Measurements from ENCODE around the gene PRKCA.
"Not testable (repeated sequence)": the region's sequence is repeated elsewhere in the genome, so short reads cannot be mapped to it uniquely, and the experiment has no call there.

PRKCA gene

DNA sequence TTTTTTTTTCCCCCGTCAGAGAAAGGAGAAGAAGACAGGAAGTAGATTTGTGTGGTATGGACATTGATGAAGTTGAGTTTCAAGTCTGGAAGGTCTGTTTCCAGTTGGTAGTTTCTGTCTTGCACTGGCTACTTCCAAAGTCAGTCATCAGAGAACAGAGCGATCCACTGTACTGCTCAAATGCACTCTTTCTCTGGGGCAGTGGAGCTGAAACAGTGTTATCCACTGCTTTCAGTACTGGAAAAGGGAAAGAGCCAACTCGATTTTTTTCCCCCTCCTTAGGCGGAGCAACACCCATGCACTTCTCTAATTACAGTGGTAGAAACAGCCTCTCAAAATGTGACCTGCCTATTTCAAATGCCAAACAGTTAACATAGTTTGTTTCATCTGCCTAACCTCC, 7.4 kb downstream of the PRKCA start:
- FAIRE-seq, result no peak
- TF ChIP-seq POLR2A (IDR thresholded peaks at IDR 0.05; ENCODE audit: low read depth, low read length) (no peak), TAF1 (IDR thresholded peaks at IDR 0.05; ENCODE audit: borderline replicate concordance, low read depth, low read length) (no peak), POLR2AphosphoS5 (IDR thresholded peaks at IDR 0.05; ENCODE audit: low read depth, low read length) (no peak)

DNA sequence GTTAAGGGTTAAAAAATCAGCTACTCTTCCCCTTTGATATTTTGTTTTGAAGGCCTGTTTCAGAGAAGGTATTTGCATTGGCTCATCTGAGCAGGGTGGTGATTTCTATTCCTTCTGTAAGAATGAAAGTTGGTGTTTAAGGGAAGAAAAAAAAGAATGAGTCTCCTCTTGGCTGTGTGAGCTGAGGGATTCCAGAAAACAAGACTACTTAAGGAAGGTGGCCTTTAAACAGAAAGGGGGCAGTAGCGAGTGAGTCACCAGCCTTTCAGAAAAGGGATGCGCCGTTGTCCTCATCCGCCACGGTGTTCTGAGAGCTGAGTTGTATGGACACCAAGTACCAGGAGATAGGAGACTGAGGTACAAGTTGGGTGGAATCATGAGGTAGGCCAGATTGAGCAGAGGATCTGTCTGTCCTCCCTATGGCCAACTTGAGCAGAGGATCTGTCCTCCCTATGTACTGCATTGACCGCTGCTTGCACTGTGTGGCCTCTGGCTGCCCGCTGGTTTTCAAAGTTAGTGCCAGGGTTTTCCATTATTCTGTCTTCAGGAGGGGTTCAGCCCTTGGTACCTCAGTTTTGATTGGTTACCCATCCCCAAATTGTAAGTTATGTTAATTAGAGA, 8.2 kb downstream of the PRKCA start:
- DNase-seq (ENCODE audit: insufficient read length) (no peak), FAIRE-seq (no peak)
- no peak for TF ChIP-seq TAF1 (IDR thresholded peaks at IDR 0.05; ENCODE audit: borderline replicate concordance, low read depth, low read length)

More for the DNA sequence above, 7.4 kb downstream of the PRKCA start:
- DNase-seq (ENCODE audit: insufficient read length), result no peak

DNA sequence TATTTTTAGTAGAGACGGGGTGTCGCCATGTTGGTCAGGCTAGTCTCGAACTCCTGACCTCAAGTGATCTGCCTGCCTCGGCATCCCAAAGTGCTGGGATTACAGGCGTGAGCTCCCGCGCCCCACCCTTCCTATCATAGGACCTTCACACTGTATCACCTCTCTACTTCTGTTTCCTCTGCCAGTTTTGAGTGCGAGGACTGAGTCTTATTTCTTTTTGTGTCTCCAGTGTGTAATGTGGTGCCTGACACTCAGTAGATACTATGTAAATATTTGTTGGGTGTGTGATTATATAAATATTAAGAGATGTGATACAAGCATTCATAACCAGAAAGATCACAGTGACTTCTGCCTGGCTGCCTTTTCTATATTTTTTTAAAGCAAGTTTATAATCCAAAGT, 10.5 kb downstream of the PRKCA start:
- TF ChIP-seq POLR2A (IDR thresholded peaks at IDR 0.05; ENCODE audit: low read depth, low read length), result no peak
- no peak for TF ChIP-seq TAF1 (IDR thresholded peaks at IDR 0.05; ENCODE audit: borderline replicate concordance, low read depth, low read length)
- no peak for TF ChIP-seq POLR2AphosphoS5 (IDR thresholded peaks at IDR 0.05; ENCODE audit: low read depth, low read length)
- no peak for FAIRE-seq
- no peak for DNase-seq (ENCODE audit: insufficient read length)

DNA sequence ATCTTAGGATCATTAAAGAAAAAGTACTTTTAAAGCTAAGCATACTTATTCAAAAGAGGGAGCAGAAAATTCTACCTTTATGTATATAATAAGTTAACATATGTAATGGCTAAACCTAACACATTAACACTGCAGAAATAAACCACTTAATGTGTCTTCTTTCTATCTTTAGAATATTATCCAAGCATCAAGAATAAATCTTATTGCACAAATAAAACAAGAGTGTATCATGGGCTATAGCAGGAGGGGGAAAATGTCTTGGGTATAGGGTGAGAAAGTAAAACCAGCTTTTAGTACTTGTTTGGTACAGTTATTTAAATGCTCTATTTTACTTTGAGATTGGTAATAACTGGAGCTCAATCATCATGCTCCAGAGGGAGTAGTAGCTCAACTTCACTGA, 10.9 kb downstream of the PRKCA start:
- no peak for FAIRE-seq

DNA sequence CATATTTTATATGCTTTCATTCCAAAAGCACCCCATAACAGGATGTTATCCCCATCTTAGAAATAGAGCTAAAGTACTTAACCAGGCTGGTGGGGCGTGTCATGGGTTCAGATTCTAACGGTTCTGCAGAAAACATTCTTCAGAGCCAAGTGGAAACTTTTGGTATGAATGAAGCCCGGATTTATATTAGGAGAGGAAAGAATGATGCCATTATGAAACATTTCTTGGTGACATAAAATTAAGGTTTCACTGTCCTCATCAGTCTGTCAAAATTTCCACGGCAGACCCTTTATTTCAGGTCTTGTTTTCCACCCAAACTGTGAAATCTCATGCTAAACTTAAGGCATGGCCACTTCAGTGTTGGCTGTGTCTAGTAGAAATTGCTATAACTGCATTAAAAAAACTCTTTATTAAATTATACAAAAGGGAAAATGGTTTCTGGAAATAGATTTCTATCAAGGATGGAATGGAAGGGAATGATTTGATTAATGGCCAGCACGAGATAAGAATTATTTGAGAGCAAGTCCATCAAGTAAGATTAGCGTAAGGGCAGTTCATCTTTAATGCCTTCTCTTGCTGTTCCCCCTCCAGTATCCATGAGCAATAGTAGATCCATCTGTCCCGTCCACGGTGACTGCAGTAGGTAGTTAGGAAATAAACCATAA, 11.7 kb downstream of the PRKCA start:
- no peak for DNase-seq (ENCODE audit: insufficient read length)
- FAIRE-seq, result no peak
- TF ChIP-seq POLR2A (IDR thresholded peaks at IDR 0.05; ENCODE audit: low read depth, low read length), result no peak
- TF ChIP-seq TAF1 (IDR thresholded peaks at IDR 0.05; ENCODE audit: borderline replicate concordance, low read depth, low read length), result no peak

More for the DNA sequence above, 10.9 kb downstream of the PRKCA start:
- no peak for DNase-seq (ENCODE audit: insufficient read length)
- TF ChIP-seq POLR2AphosphoS5 (IDR thresholded peaks at IDR 0.05; ENCODE audit: low read depth, low read length), result no peak

DNA sequence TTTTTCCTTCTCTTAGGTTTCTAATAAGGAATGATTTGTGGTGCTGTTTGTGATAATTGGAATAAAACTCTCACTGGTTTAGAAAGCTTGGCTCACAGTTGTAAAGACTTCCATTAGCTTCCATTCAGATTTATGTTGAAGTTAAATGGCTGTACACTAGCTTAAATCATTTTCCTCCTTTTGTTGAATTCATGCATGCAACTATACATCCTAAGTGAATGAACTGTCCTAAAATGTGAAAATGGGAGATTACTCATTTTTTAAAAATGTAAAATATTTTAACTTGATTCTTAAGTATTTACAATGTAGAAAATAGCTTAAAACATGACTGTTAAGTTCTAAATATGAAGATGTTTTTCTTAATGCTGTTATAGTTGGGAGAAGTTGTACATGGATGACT, 15.2 kb downstream of the PRKCA start:
- FAIRE-seq (no peak), DNase-seq (ENCODE audit: insufficient read length) (no peak)
- TF ChIP-seq TAF1 (IDR thresholded peaks at IDR 0.05; ENCODE audit: borderline replicate concordance, low read depth, low read length) (no peak), POLR2A (IDR thresholded peaks at IDR 0.05; ENCODE audit: low read depth, low read length) (no peak), POLR2AphosphoS5 (IDR thresholded peaks at IDR 0.05; ENCODE audit: low read depth, low read length) (no peak)

DNA sequence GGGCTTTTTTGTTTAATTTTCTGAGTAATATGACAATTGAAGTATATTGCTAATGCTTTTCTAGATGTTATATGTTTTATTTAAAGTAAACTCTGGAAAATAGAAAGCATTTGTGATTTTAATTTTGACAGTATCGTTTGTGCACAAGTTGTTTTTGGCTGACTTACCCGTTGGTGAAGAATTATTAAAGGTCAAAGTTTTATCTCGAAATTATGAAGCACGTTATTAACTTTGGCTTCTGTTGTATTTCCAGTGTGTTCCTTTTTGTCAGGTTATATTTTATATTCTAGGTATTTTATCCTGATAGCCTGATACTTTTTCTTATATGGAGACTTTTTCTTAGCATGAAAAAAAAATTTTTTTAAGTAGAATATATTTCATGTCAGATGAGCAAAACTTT, 16.8 kb downstream of the PRKCA start:
- no peak for TF ChIP-seq TAF1 (IDR thresholded peaks at IDR 0.05; ENCODE audit: borderline replicate concordance, low read depth, low read length)
- no peak for TF ChIP-seq POLR2AphosphoS5 (IDR thresholded peaks at IDR 0.05; ENCODE audit: low read depth, low read length)
- TF ChIP-seq POLR2A (IDR thresholded peaks at IDR 0.05; ENCODE audit: low read depth, low read length), result no peak
- no peak for FAIRE-seq
- DNase-seq (ENCODE audit: insufficient read length), result no peak

DNA sequence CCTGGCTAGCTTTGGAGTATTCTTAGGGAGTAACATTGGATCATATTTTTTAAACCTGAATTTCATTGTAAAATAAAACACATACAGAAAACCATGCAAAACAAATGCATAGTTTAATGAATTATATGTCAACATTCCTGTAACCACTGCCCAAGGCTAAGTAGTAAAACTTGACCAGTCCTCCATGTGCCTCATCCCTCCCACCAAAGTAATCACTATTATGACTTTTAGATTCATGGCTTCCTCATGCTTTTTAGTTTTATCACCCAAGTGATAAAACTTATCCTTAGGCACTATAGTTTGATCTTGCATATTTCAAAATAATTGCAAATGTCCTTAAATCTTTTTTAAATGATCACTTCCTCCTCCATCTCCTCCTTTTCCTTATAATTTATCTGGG, 20.4 kb downstream of the PRKCA start:
- no peak for FAIRE-seq
- no peak for DNase-seq (ENCODE audit: insufficient read length)
- TF ChIP-seq TAF1 (IDR thresholded peaks at IDR 0.05; ENCODE audit: borderline replicate concordance, low read depth, low read length) (no peak), POLR2AphosphoS5 (IDR thresholded peaks at IDR 0.05; ENCODE audit: low read depth, low read length) (no peak), POLR2A (IDR thresholded peaks at IDR 0.05; ENCODE audit: low read depth, low read length) (no peak)

DNA sequence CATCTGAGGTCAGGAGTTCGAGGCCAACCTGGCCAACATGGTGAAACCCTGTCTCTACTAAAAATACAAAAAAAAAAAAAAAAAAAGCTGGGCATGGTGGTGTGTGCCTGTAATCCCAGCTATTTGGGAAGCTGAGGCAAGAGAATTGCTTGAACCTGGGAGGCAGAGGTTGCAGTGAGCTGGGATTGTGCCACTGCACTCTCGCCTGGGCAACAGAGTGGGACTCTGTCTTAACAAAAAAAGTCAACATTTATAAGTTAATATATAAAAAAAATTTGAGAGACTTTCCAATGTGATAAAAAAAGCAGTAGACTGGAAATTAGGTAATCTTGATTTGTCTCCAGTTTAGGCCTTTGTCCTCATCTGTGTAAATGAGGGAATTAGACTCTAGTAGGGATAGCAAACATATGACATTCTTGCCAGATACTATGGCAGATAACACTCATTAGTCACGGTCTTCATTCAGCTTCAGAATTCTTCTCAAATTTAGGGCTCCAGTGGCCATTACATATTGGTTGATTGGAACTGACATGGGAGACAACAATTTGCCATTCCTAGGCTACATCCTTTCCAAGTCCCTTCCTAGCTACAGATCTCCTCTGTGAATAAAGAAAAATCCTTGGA, 22.1 kb downstream of the PRKCA start:
- not testable (repeated sequence) for DNase-seq (ENCODE audit: insufficient read length); FAIRE-seq

DNA sequence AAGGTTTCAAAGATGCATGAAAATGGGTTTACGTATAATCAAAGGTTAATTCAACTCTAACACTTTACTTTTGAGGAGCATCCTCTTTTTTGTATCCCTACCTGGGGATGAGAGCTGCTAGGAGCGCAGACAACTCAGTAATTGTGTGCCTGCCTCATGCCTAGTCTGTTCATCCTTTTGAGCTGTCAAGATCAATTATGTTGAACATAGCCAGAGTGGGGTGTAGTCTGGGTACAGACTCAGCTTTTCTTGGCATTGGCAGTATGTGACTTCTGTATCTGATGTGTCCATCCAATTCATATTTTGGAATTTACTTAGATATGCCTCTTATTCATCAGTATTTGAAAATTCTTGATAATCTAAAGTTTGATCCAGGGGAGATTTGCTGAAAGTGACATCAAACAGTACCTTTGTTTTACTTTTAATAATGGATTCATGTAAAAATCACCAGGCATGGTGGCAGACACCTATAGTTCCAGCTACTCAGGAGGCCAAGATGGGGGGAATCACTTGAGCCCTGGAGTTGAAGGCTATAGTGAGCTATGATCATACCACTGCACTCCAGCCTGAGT, 24.1 kb downstream of the PRKCA start:
- TF ChIP-seq POLR2AphosphoS5 (IDR thresholded peaks at IDR 0.05; ENCODE audit: low read depth, low read length), result no peak
- no peak for TF ChIP-seq TAF1 (IDR thresholded peaks at IDR 0.05; ENCODE audit: borderline replicate concordance, low read depth, low read length)
- TF ChIP-seq POLR2A (IDR thresholded peaks at IDR 0.05; ENCODE audit: low read depth, low read length), result no peak
- DNase-seq (ENCODE audit: insufficient read length), result no peak
- no peak for FAIRE-seq

DNA sequence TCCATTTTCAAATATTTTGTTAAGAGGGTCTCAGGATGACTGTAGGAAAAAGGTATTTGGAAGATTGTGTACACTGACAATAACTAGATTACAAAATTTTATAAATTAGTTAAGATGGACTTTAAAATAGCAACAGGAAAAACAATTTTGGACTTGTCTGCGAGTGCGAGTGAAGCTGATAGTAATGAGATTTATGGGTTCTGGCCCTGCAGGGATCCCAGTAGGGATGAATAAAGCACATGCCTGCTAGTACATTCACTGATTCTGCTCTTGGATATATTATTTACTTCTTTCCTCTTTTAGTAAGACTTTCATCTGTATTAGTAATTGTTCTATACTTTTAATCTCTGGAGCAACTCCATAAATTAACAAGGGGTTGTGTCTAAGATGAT, 28.2 kb downstream of the PRKCA start:
- no peak for DNase-seq (ENCODE audit: insufficient read length)
- FAIRE-seq, result no peak
- TF ChIP-seq POLR2A (IDR thresholded peaks at IDR 0.05; ENCODE audit: low read depth, low read length), result no peak
- no peak for TF ChIP-seq TAF1 (IDR thresholded peaks at IDR 0.05; ENCODE audit: borderline replicate concordance, low read depth, low read length)
- no peak for TF ChIP-seq POLR2AphosphoS5 (IDR thresholded peaks at IDR 0.05; ENCODE audit: low read depth, low read length)

DNA sequence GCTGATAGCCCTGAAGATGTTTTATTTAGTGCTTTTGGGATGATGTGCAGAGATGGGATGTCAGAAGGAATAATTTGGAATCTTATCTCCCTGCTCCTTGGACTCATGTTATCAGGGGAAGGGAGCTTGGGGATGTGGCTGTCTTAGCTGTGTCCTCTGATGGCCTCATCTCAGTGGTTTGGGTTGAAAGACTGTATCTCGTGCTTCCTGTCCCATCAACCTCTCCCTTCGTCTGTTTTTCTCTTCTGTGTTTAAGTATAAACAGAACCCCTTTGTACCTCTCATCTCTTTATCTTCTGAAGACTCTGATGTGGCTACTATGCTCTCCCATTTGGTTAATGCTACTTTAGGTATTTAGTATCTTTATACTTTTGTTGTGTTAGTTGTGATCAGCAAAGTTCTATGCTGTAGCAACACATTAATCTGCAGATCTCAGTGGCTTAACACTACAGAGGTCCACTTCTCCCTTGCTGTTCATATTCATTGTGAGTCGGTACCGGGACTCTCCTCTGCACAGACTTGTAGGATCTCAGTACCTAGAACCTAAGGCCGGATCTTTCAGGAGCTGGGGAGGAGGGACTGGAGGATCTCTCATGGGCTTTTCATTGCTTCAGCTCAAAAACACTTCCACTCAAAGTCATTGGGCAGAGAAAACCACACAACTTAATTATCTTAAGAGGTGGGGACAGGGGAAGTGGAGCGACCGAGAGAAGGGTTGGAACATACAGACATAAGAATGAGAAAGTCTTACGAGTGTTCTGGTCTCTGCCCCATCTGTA, 28.8 kb downstream of the PRKCA start:
- no peak for TF ChIP-seq TAF1 (IDR thresholded peaks at IDR 0.05; ENCODE audit: borderline replicate concordance, low read depth, low read length)
- TF ChIP-seq POLR2AphosphoS5 (IDR thresholded peaks at IDR 0.05; ENCODE audit: low read depth, low read length), result no peak
- TF ChIP-seq POLR2A (IDR thresholded peaks at IDR 0.05; ENCODE audit: low read depth, low read length), result no peak
- no peak for FAIRE-seq
- DNase-seq (ENCODE audit: insufficient read length), result no peak
